ENCODE measurements around the gene ADGRF1.

Gene ADGRF1

GRCh38 chr6:47047479-47048407 is 5.6 kb upstream of the ADGRF1 start:
- H3K4me3 ChIP-seq (ENCODE audit: low read depth, low read length): no peak overlapping the region
- peak; percentile 72 for TF ChIP-seq CTCF (IDR thresholded peaks at IDR 0.05; ENCODE audit: low read depth, low read length, missing control alignments)
- DNase-seq (ENCODE audit: low read depth): peak; percentile 39

GRCh38 chr6:47047097-47047478 is 5.0 kb upstream of the ADGRF1 start:
- no peak for DNase-seq (ENCODE audit: low read depth)
- TF ChIP-seq CTCF (IDR thresholded peaks at IDR 0.05; ENCODE audit: low read depth, low read length, missing control alignments): no peak
- H3K4me3 ChIP-seq (ENCODE audit: low read depth, low read length): no peak overlapping the region

GRCh38 chr6:47044397-47044796 is 2.3 kb upstream of the ADGRF1 start:
- no peak for DNase-seq (ENCODE audit: low read depth)
- H3K4me3 ChIP-seq (ENCODE audit: low read depth, low read length): no peak overlapping the region

GRCh38 chr6:47043286-47043685 is 1.2 kb upstream of the ADGRF1 start:
- no peak overlapping the region for H3K4me3 ChIP-seq (ENCODE audit: low read depth, low read length)
- no peak for TF ChIP-seq CTCF (IDR thresholded peaks at IDR 0.05; ENCODE audit: low read depth, low read length, missing control alignments)
- no peak for DNase-seq (ENCODE audit: low read depth)

More at GRCh38 chr6:47044397-47044796, 2.3 kb upstream of the ADGRF1 start:
- no peak for TF ChIP-seq CTCF (IDR thresholded peaks at IDR 0.05; ENCODE audit: low read depth, low read length, missing control alignments)

GRCh38 chr6:47041741-47042140 is 391 bp downstream of the ADGRF1 start:
- H3K4me3 ChIP-seq (ENCODE audit: low read depth, low read length): no peak overlapping the region
- TF ChIP-seq CTCF (IDR thresholded peaks at IDR 0.05; ENCODE audit: low read depth, low read length, missing control alignments): no peak
- DNase-seq (ENCODE audit: low read depth): no peak

- no peak for TF ChIP-seq CTCF (IDR thresholded peaks at IDR 0.05; ENCODE audit: low read depth, low read length, missing control alignments)
- H3K4me3 ChIP-seq (ENCODE audit: low read depth, low read length): no peak overlapping the region
- DNase-seq (ENCODE audit: low read depth): no peak
Observed at GRCh38 chr6:47034926-47035325, 7.2 kb downstream of the ADGRF1 start.

- TF ChIP-seq CTCF (IDR thresholded peaks at IDR 0.05; ENCODE audit: low read depth, low read length, missing control alignments): no peak
- no peak for DNase-seq (ENCODE audit: low read depth)
- no peak overlapping the region for H3K4me3 ChIP-seq (ENCODE audit: low read depth, low read length)
Observed at GRCh38 chr6:47034421-47034820, 7.7 kb downstream of the ADGRF1 start.

Measured in GM12864 (cell line).